ENCODE results near the gene HAVCR1. TPM values are rescaled to one million over a fixed set of nuclear protein-coding genes. Genes with fewer than 3 reads are reported as not detected.

Gene HAVCR1
- total and polyA plus RNA-seq, 3 donors from 2014 or later, result 1.1 to 3.1 (median 1.7) TPM

DNA sequence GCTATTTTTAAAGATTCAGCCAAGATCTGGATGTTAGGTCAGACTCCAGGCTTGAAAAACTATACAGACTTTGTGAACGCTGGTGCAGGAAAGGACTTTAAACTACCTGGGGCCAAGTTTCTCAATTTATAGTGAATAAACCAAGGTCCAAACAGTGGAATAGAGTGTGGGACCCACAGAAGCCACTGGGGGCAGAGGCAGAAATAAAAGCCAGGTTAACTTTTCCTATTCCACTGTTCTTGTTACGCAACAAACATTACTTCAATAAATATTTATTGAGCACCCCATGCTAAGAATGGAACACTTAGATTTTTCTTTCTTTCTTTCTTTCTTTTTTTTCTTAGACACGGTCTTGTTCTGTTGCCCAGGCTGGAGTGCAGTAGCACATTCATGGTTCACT lies 11.0 kb upstream of the HAVCR1 start:
- no peak for DNase-seq
- WGBS, 2 donors, result 90 to 93% methylated on average over 3 of the region's 3 CpGs
- Histone ChIP-seq H3K36me3 (ENCODE audit: low read depth, missing control alignments) (no peaks in the 10 kb centered on the region), H3K27me3 (no peaks in the 10 kb centered on the region), H3K9me3 (no peaks in the 10 kb centered on the region), H3K4me3 (no peak overlapping the region), H3K4me1 (no peaks in the 10 kb centered on the region), H3K27ac (no peak overlapping the region)
- TF ChIP-seq, protein P1, sequence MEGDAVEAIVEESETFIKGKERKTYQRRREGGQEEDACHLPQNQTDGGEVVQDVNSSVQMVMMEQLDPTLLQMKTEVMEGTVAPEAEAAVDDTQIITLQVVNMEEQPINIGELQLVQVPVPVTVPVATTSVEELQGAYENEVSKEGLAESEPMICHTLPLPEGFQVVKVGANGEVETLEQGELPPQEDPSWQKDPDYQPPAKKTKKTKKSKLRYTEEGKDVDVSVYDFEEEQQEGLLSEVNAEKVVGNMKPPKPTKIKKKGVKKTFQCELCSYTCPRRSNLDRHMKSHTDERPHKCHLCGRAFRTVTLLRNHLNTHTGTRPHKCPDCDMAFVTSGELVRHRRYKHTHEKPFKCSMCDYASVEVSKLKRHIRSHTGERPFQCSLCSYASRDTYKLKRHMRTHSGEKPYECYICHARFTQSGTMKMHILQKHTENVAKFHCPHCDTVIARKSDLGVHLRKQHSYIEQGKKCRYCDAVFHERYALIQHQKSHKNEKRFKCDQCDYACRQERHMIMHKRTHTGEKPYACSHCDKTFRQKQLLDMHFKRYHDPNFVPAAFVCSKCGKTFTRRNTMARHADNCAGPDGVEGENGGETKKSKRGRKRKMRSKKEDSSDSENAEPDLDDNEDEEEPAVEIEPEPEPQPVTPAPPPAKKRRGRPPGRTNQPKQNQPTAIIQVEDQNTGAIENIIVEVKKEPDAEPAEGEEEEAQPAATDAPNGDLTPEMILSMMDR (IDR thresholded peaks at IDR 0.05), result no peak
- TF ChIP-seq POLR2A (IDR thresholded peaks at IDR 0.05), result no peak
- intact Hi-C loops (cut with DNase I; ENCODE audit: low total_unique reads), result no loop called here

DNA sequence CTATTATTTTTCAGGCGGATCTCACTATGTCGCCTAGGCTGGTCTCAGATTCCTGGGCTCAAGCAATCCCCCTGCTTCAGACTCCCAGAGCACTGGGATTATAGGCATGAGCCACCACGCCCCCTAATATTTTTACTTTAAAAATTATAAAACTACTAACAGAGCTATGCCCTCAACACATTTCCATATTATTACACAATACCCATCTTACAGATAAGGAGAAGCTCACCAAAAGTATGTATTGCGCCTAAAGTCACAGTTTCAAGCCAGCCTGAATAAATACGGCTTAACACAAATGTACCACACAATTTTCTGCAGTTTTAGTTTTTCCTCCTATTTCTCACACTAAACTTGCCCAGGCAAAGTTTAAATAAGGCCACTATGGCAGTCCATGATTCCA lies 9.9 kb upstream of the HAVCR1 start:
- no peak overlapping the region for H3K27ac ChIP-seq
- no peaks in the 10 kb centered on the region for H3K9me3 ChIP-seq
- H3K27me3 ChIP-seq, result no peaks in the 10 kb centered on the region
- H3K36me3 ChIP-seq (ENCODE audit: low read depth, missing control alignments), result no peaks in the 10 kb centered on the region
- no peak overlapping the region for H3K4me3 ChIP-seq
- 94 to 97% methylated on average over 5 of the region's 5 CpGs for WGBS, 2 donors
- no peaks in the 10 kb centered on the region for H3K4me1 ChIP-seq
- TF ChIP-seq, protein P1 (IDR thresholded peaks at IDR 0.05), result no peak
- no peak for TF ChIP-seq POLR2A (IDR thresholded peaks at IDR 0.05)
- no peak for DNase-seq
- intact Hi-C loops (cut with DNase I; ENCODE audit: low total_unique reads), result no loop called here

DNA sequence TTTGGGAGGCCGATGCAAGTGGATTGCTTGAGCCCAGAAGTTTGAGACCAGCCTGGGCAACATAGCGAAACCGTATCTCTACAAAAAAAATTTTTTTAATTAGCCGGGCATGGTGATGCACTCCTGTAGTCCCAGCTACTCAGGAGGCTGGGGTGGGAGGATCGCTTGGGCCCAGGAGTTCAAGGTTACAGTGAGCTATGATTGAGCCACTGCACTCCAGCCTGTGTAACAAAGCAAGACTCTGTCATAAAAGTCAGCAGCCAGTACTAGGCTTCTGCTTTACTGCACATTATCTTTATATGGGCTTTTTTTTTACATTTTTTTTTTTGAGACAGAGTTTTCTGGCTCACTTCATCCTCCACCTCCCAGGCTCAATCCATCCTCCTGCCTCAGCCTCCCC lies 9.4 kb upstream of the HAVCR1 start:
- no peak overlapping the region for H3K4me3 ChIP-seq
- H3K9me3 ChIP-seq, result no peaks in the 10 kb centered on the region
- H3K36me3 ChIP-seq (ENCODE audit: low read depth, missing control alignments), result no peaks in the 10 kb centered on the region
- H3K4me1 ChIP-seq, result no peaks in the 10 kb centered on the region
- intact Hi-C loops (cut with DNase I; ENCODE audit: low total_unique reads), result no loop called here
- no peak for DNase-seq
- WGBS, 2 donors, result 70 to 82% methylated on average over 5 of the region's 5 CpGs
- no peak overlapping the region for H3K27ac ChIP-seq
- no peaks in the 10 kb centered on the region for H3K27me3 ChIP-seq
- TF ChIP-seq POLR2A (IDR thresholded peaks at IDR 0.05), result no peak
- TF ChIP-seq, protein P1 (IDR thresholded peaks at IDR 0.05), result no peak

DNA sequence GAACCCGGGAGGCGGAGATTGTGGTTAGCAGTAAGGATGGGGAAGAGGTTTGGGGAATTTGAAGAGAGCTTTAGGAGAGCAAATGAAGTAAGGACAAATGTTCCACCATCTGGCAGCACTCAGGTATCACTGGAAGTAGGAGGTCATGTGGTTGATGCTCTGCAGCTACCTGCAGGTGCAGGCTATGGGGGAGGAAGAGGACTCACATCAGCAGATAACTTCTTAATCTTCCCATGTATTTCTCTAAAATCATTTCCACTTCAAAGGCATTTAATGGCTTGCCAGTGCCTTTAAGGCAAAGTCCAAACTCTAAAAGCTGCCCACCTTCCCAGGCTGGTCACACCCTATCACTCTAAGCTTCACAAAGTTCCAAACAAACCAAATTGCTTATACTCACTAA lies 8.1 kb upstream of the HAVCR1 start:
- H3K36me3 ChIP-seq (ENCODE audit: low read depth, missing control alignments), result no peaks in the 10 kb centered on the region
- H3K27ac ChIP-seq, result no peak overlapping the region
- DNase-seq, result no peak
- WGBS, 2 donors, result 43 to 75% methylated on average over 2 of the region's 2 CpGs
- TF ChIP-seq, protein P1 (IDR thresholded peaks at IDR 0.05), result no peak
- no peak for TF ChIP-seq POLR2A (IDR thresholded peaks at IDR 0.05)
- H3K4me1 ChIP-seq, result no peaks in the 10 kb centered on the region
- no peak overlapping the region for H3K4me3 ChIP-seq
- no peaks in the 10 kb centered on the region for H3K9me3 ChIP-seq
- intact Hi-C loops (cut with DNase I; ENCODE audit: low total_unique reads), result no loop called here
- H3K27me3 ChIP-seq, result no peaks in the 10 kb centered on the region

DNA sequence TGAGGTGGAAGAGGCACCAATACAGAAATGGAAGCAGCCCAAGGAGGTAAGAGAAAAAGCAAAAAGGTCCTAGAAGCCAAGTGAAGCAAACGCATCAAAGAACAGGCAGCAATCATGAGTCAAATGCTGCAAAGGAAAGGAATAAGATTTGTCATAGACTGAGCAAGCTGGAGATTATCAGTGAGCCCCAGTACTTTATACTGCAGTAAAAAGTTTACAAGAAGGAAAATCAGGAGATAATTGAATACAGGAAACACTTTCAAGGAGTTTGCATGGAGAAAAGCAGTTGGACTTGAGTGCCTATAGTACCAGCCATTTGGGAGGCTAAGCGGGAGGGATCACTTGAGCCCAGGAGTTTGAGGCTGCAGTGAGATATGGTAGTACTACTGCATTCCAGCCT lies 7.2 kb upstream of the HAVCR1 start:
- intact Hi-C loops (cut with DNase I; ENCODE audit: low total_unique reads), result no loop called here
- no peak overlapping the region for H3K27ac ChIP-seq
- no peaks in the 10 kb centered on the region for H3K27me3 ChIP-seq
- WGBS, 2 donors, result 64 to 70% methylated on average over 2 of the region's 2 CpGs
- H3K4me1 ChIP-seq, result no peaks in the 10 kb centered on the region
- no peaks in the 10 kb centered on the region for H3K9me3 ChIP-seq
- DNase-seq, result no peak
- TF ChIP-seq, protein P1 (IDR thresholded peaks at IDR 0.05), result no peak
- no peak for TF ChIP-seq POLR2A (IDR thresholded peaks at IDR 0.05)
- no peaks in the 10 kb centered on the region for H3K36me3 ChIP-seq (ENCODE audit: low read depth, missing control alignments)
- H3K4me3 ChIP-seq, result no peak overlapping the region
